Fibroblast of skin of right biceps (primary cell): Measurements from ENCODE around the gene SPATA12.
"Not testable (repeated sequence)": the region's sequence is repeated elsewhere in the genome, so short reads cannot be mapped to it uniquely, and the experiment has no call there.

Experiments
- DNase-seq: peaks from one replicate; pipeline ENCODE4 v3.0.0-alpha.2; 2013

The SPATA12 gene

GRCh38 chr3:57053122-57053521 lies 7.3 kb upstream of the SPATA12 start:
- DNase-seq: no peak

GRCh38 chr3:57057351-57057750 lies 3.1 kb upstream of the SPATA12 start:
- no peak for DNase-seq

GRCh38 chr3:57059411-57059810 lies 1.1 kb upstream of the SPATA12 start:
- no peak for DNase-seq

- DNase-seq: no peak
Measured at GRCh38 chr3:57061556-57061955, 1.1 kb downstream of the SPATA12 start.

- no peak for DNase-seq
Measured at GRCh38 chr3:57062101-57062631, 1.7 kb downstream of the SPATA12 start.

- no peak for DNase-seq
Measured at GRCh38 chr3:57063032-57063431, 2.6 kb downstream of the SPATA12 start.

GRCh38 chr3:57064001-57064400 lies 3.5 kb downstream of the SPATA12 start:
- DNase-seq: no peak

- no peak for DNase-seq
Measured at GRCh38 chr3:57064572-57064971, 4.1 kb downstream of the SPATA12 start.

GRCh38 chr3:57065588-57065987 lies 5.1 kb downstream of the SPATA12 start:
- no peak for DNase-seq

- no peak for DNase-seq
Measured at GRCh38 chr3:57066471-57066870, 6.0 kb downstream of the SPATA12 start.

- peak; percentile 84 for DNase-seq
Measured at GRCh38 chr3:57068437-57069089, 8.1 kb downstream of the SPATA12 start.

GRCh38 chr3:57069503-57069902 lies 9.0 kb downstream of the SPATA12 start:
- DNase-seq: no peak

- no peak for DNase-seq
Measured at GRCh38 chr3:57073628-57074027, 13.2 kb downstream of the SPATA12 start.

- no peak for DNase-seq
Measured at GRCh38 chr3:57074135-57074534, 13.7 kb downstream of the SPATA12 start.

GRCh38 chr3:57076422-57076951 lies 16.0 kb downstream of the SPATA12 start:
- no peak for DNase-seq

GRCh38 chr3:57077630-57078343 lies 17.3 kb downstream of the SPATA12 start:
- no peak for DNase-seq

GRCh38 chr3:57078344-57078634 lies 17.8 kb downstream of the SPATA12 start:
- DNase-seq: peak; percentile 62

- peak; percentile 60 for DNase-seq
Measured at GRCh38 chr3:57078635-57079473, 18.4 kb downstream of the SPATA12 start.

- DNase-seq: no peak
Measured at GRCh38 chr3:57079474-57079831, 19.0 kb downstream of the SPATA12 start.

- no peak for DNase-seq
Measured at GRCh38 chr3:57080171-57080570, 19.7 kb downstream of the SPATA12 start.

GRCh38 chr3:57081173-57081572 lies 20.7 kb downstream of the SPATA12 start:
- no peak for DNase-seq

- no peak for DNase-seq
Measured at GRCh38 chr3:57082481-57082880, 22.0 kb downstream of the SPATA12 start.

GRCh38 chr3:57083266-57083995 lies 23.0 kb downstream of the SPATA12 start:
- not testable (repeated sequence) for DNase-seq
